Loucy (cell line): ENCODE results near the gene PTCH1.

Experiments
- H2AFZ ChIP-seq: fragments of 200-600 bp; sonication (generic); 2 replicates; pipeline ENCODE4 v1.6.0; 2016; ENCODE audit warnings: antibody characterized with exemption, mild to moderate bottlenecking, low read length, moderate library complexity
- H3F3A ChIP-seq: fragments of 200-600 bp; 2 replicates; pipeline ENCODE4 v1.6.0; 2016; ENCODE audit warnings: antibody characterized with exemption, low read depth, mild to moderate bottlenecking
- H3K27me3 ChIP-seq: fragments of 200-600 bp; sonication (generic); 2 replicates; pipeline ENCODE4 v1.6.1; 2014; ENCODE audit warnings: low read length, mild to moderate bottlenecking; ENCODE audit not compliant: insufficient read depth, poor library complexity, severe bottlenecking
- H3K36me3 ChIP-seq: fragments of 200-600 bp; sonication (generic); 2 replicates; pipeline ENCODE4 v1.6.1; 2016; ENCODE audit warnings: low read length; ENCODE audit not compliant: insufficient read depth
- H3K4me1 ChIP-seq: fragments of 200-600 bp; sonication (generic); 2 replicates; pipeline ENCODE4 v1.5.1; 2014; ENCODE audit warnings: low read length, mild to moderate bottlenecking; ENCODE audit not compliant: insufficient read depth, poor library complexity, severe bottlenecking
- H3K4me2 ChIP-seq: fragments of 200-600 bp; sonication (generic); 2 replicates; pipeline ENCODE4 v1.6.0; 2014; ENCODE audit warnings: antibody characterized with exemption, low read length, low read depth, mild to moderate bottlenecking; ENCODE audit not compliant: poor library complexity, severe bottlenecking
- H3K4me3 ChIP-seq: fragments of 200-600 bp; sonication (generic); 2 replicates; pipeline ENCODE4 v1.5.1; 2014; ENCODE audit warnings: low read length, mild to moderate bottlenecking, mixed read lengths; ENCODE audit not compliant: poor library complexity, severe bottlenecking
- H3K79me2 ChIP-seq: fragments of 200-600 bp; sonication (generic); 2 replicates; pipeline ENCODE4 v1.6.1; 2014; ENCODE audit warnings: low read length; ENCODE audit not compliant: insufficient read depth
- H3K9ac ChIP-seq: fragments of 200-600 bp; sonication (generic); 2 replicates; pipeline ENCODE4 v1.6.0; 2014; ENCODE audit warnings: mild to moderate bottlenecking, low read depth, low read length, moderate library complexity; ENCODE audit not compliant: poor library complexity, severe bottlenecking
- H3K9me2 ChIP-seq: fragments of 200-600 bp; sonication (generic); replicated peaks from 2 replicates; pipeline ENCODE4 v1.6.1; 2016; ENCODE audit warnings: low read depth, low read length, mixed read lengths
- H3K9me3 ChIP-seq: fragments of 200-600 bp; sonication (generic); 2 replicates; pipeline ENCODE4 v1.6.1; 2014; ENCODE audit warnings: mild to moderate bottlenecking, antibody characterized with exemption, low read length, low read depth; ENCODE audit not compliant: insufficient read depth
- H4K20me1 ChIP-seq: fragments of 200-600 bp; sonication (generic); 2 replicates; pipeline ENCODE4 v1.6.0; 2014; ENCODE audit warnings: antibody characterized with exemption, low read length, mild to moderate bottlenecking; ENCODE audit not compliant: insufficient read depth, poor library complexity, severe bottlenecking
- EZH2phosphoT487 ChIP-seq: fragments of 200-600 bp; IDR thresholded peaks from 2 replicates; pipeline ENCODE4 v1.6.1; 2018; ENCODE audit warnings: antibody characterized with exemption, mild to moderate bottlenecking, moderate library complexity, borderline replicate concordance
- TF ChIP-seq, protein P1 (sequence below): fragments of 200-600 bp; sonication (generic); conservative IDR thresholded peaks from 2 replicates; pipeline ENCODE4 v1.5.1; 2014; ENCODE audit warnings: mild to moderate bottlenecking, antibody characterized with exemption, low read length

The PTCH1 gene

DNA sequence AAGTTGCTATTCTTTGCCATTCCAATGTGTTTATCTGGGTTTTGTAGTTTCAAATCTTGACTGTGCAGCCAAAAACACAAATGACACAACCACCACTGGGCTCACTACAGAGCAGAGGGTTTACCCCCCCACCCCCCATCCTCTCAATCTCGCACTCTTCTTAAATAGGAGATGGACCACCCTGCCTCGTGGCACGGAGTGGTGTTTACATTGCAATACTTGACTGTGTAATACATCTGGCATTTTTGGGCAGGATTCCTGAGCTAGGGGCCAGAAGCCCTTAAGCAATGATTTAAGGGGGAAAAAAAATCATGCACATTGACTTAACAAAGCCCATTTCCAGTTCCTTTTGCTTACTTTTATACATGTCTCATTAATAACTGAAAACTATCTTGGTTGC, 19.0 kb downstream of the PTCH1 start:
- H3K4me1 ChIP-seq: peaks cover 33% of the 10 kb centered on the region
- no peak overlapping the region for H3K4me3 ChIP-seq
- no peak overlapping the region for H3K9ac ChIP-seq
- H3K79me2 ChIP-seq: peaks cover 7% of the 10 kb centered on the region; the same call in 1 of the 2 replicates
- no peaks in the 10 kb centered on the region for H3K9me2 ChIP-seq
- H3K27me3 ChIP-seq: no peaks in the 10 kb centered on the region
- H2AFZ ChIP-seq: no peak overlapping the region
- peaks cover 11% of the 10 kb centered on the region; the same call in 1 of the 2 replicates for H3F3A ChIP-seq
- H3K9me3 ChIP-seq: no peaks in the 10 kb centered on the region
- no peaks in the 10 kb centered on the region for H4K20me1 ChIP-seq
- TF ChIP-seq, protein P1, sequence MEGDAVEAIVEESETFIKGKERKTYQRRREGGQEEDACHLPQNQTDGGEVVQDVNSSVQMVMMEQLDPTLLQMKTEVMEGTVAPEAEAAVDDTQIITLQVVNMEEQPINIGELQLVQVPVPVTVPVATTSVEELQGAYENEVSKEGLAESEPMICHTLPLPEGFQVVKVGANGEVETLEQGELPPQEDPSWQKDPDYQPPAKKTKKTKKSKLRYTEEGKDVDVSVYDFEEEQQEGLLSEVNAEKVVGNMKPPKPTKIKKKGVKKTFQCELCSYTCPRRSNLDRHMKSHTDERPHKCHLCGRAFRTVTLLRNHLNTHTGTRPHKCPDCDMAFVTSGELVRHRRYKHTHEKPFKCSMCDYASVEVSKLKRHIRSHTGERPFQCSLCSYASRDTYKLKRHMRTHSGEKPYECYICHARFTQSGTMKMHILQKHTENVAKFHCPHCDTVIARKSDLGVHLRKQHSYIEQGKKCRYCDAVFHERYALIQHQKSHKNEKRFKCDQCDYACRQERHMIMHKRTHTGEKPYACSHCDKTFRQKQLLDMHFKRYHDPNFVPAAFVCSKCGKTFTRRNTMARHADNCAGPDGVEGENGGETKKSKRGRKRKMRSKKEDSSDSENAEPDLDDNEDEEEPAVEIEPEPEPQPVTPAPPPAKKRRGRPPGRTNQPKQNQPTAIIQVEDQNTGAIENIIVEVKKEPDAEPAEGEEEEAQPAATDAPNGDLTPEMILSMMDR: no peak
- TF ChIP-seq EZH2phosphoT487: no peak
- no peak overlapping the region for H3K4me2 ChIP-seq
- H3K36me3 ChIP-seq: no peaks in the 10 kb centered on the region

DNA sequence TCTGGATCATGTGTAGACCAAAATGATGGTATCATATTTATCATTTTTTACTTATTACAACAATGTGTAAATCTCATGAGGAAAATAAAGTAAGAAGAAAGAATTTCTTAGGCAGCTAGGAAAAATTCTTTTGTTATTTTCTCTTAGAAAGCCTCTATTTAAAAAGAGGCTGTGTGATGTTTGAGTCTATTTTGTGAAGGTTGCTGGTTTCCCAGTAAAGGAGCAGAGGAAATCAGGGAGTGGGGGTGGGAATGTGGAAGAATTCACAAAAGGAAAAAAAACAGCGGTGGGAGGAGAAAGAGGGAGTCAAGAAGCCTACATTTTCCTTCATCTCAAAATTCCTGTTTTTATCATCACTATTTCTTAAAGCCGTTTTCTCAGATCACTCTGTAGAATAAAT, 20.1 kb downstream of the PTCH1 start:
- no peak overlapping the region for H3K9ac ChIP-seq
- H3K79me2 ChIP-seq: peaks cover 8% of the 10 kb centered on the region; the same call in 1 of the 2 replicates
- no peaks in the 10 kb centered on the region for H4K20me1 ChIP-seq
- no peak overlapping the region for H3K4me3 ChIP-seq
- no peaks in the 10 kb centered on the region for H3K9me3 ChIP-seq
- TF ChIP-seq EZH2phosphoT487: no peak
- TF ChIP-seq, protein P1: no peak
- H3K4me1 ChIP-seq: peaks cover 44% of the 10 kb centered on the region
- H3K36me3 ChIP-seq: no peaks in the 10 kb centered on the region
- no peaks in the 10 kb centered on the region for H3K27me3 ChIP-seq
- H3K9me2 ChIP-seq: no peaks in the 10 kb centered on the region
- no peak overlapping the region for H3K4me2 ChIP-seq
- peaks cover 11% of the 10 kb centered on the region; the same call in 1 of the 2 replicates for H3F3A ChIP-seq
- H2AFZ ChIP-seq: no peak overlapping the region

GRCh38 chr9:95495961-95496360, 20.8 kb downstream of the PTCH1 start:
- Histone ChIP-seq H3K9ac (peak overlapping the region; percentile 79), H3K4me2 (peak overlapping the region; percentile 99), H3K27me3 (no peaks in the 10 kb centered on the region), H2AFZ (no peak overlapping the region), H3F3A (peaks cover 11% of the 10 kb centered on the region; the same call in 1 of the 2 replicates), H3K9me2 (no peaks in the 10 kb centered on the region), H3K9me3 (no peaks in the 10 kb centered on the region), H3K4me3 (no peak overlapping the region), H3K4me1 (peaks cover 44% of the 10 kb centered on the region), H3K79me2 (peaks cover 8% of the 10 kb centered on the region; the same call in 1 of the 2 replicates), H4K20me1 (no peaks in the 10 kb centered on the region), H3K36me3 (no peaks in the 10 kb centered on the region)
- TF ChIP-seq EZH2phosphoT487: no peak
- TF ChIP-seq, protein P1: no peak
